OCI-LY3 (cell line): ENCODE measurements around the gene BTBD9.

ENCODE experiments used
- CTCF ChIP-seq: fragments of 200-600, 300-600 bp; sonication (generic); IDR thresholded peaks from 2 replicates; pipeline ENCODE4 v1.5.1; 2014; ENCODE audit warnings: antibody characterized with exemption, low read length, low read depth
- EZH2phosphoT487 ChIP-seq: fragments of 200-600 bp; shearing (Covaris generic); IDR thresholded peaks from 2 replicates; pipeline ENCODE4 v1.6.1; 2018; ENCODE audit warnings: antibody characterized with exemption, mixed run types, low read depth

GRCh38 chr6:38638941-38639497, 710 bp downstream of the BTBD9 start:
- TF ChIP-seq CTCF (no peak), EZH2phosphoT487 (no peak)
